ENCODE measurements around the gene GLI1.
"Not testable (repeated sequence)": the region's sequence is repeated elsewhere in the genome, so short reads cannot be mapped to it uniquely, and the experiment has no call there.

GLI1 gene

DNA sequence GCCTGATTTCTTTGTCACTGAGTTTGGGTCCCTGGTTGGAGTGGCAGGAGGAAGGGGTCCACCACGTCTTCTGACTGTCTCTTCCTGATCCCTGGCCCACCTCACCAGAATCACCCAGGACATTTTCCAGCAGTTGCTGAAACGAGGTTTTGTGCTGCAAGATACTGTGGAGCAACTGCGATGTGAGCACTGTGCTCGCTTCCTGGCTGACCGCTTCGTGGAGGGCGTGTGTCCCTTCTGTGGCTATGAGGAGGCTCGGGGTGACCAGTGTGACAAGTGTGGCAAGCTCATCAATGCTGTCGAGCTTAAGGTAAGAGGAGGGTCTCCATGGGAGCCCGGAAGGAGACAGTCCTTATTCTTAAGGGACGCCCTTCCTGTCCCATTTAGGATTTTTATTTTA lies 40.6 kb downstream of the GLI1 start:
- DNase-seq = no peak

DNA sequence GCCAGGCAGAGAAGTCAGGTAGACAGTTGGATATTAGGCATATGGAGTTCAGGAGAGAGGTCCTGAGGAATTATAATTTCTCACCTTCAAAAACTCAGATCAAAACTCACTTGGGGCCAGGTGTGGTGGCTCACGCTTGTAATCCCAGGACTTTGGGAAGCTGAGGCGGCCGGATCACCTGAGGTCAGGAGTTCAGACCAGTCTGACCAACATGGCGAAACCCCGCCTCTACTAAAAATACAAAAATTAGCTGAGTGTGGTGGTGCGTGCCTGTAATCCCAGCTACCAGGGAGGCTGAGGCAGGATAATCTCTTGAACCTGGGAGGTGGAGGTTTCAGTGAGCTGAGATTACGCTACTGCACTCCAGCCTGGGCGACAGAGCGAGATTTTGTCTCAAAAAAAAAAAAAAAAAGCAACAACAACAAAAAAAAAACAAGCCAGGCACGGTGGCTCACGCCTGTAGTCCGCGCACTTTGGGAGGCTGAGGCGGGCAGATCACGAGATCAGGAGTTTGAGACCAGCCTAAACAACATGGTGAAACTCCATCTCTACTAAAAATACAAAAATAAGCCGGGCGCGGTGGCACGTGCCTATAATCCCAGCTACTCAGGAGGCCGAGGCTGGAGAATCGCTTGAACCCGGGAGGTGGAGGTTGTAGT lies 42.9 kb downstream of the GLI1 start:
- not testable (repeated sequence) for DNase-seq

DNA sequence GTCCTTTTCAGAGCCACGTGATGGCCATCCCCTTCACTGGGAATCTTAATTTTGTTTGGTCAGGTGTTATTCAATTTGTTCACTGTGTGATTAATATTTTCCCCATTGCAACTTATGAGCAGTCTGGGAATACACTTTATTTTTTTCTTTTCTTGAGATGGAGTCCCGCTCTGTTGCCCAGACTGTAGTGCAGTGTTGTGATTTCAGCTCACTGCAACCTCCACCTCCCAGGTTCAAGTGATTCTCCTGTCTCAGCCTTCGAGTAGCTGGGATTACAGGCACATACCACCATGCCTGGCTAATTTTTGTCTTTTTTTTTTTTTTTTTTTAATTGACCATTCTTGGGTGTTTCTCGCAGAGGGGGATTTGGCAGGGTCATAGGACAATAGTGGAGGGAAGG lies 47.0 kb downstream of the GLI1 start:
- DNase-seq = not testable (repeated sequence)

DNA sequence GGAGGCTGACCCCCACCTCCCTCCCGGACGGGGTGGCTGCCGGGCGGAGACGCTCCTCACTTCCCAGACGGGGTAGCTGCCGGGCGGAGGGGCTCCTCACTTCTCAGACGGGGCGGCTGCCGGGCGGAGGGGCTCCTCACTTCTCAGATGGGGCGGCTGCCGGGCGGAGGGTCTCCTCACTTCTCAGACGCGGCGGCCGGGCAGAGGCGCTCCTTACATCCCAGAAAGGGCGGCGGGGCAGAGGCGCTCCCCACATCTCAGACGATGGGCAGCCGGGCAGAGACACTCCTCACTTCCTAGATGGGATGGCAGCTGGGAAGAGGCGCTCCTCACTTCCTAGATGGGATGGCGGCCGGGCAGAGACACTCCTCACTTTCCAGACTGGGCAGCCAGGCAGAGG lies 48.2 kb downstream of the GLI1 start:
- DNase-seq = not testable (repeated sequence)

DNA sequence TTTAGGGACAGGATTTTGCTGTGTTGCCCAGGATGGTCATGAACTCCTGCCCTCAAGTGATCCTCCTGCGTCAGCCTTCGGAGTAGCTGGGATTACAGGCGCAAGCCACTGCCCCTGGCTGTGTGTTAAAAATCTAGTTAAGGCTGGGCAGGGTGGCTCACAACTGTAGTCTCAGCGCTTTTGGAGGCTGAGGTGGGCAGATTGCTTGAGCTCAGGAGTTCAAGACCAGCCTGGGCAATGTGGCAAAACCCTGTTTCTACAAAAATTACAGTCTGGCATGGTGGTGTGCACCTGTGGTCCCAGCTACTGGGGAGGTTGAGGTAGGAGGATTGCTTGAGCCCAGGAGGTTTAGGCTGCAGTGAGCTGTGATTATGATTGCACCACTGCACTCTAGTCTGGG lies 51.6 kb downstream of the GLI1 start:
- DNase-seq = no peak

DNA sequence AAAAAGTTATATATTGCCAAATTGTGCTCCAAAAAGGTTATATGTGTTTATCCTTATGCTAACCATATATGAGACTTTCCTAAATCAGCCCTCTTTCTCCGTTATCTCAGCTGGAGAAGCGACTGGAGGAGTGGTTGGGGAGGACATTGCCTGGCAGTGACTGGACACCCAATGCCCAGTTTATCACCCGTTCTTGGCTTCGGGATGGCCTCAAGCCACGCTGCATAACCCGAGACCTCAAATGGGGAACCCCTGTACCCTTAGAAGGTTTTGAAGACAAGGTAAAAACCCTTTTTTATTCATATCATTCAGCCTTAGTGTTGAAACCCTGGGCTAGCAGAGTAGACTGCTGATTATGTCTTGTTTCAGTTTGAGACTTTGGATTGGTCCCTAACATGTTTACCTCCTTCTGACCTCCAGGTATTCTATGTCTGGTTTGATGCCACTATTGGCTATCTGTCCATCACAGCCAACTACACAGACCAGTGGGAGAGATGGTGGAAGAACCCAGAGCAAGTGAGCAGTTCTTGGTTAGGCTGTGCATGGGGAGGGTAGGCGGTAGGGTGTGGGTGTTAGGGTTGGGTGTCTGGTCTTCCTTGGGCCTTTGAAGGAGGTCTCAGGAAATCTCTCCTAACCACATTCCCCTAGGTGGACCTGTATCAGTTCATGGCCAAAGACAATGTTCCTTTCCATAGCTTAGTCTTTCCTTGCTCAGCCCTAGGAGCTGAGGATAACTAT lies 52.2 kb downstream of the GLI1 start:
- no peak for DNase-seq

DNA sequence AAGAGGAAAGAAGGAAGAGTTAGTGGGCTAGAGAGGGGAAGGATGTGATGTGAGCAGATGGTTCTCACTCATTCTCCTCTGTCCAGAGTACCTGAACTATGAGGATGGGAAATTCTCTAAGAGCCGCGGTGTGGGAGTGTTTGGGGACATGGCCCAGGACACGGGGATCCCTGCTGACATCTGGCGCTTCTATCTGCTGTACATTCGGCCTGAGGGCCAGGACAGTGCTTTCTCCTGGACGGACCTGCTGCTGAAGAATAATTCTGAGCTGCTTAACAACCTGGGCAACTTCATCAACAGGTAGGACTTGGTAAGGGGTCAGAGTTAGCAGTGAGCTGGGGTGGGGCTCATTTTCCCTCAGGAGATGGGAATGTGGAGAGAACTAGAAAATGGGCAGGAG lies 53.1 kb downstream of the GLI1 start:
- DNase-seq = no peak

DNA sequence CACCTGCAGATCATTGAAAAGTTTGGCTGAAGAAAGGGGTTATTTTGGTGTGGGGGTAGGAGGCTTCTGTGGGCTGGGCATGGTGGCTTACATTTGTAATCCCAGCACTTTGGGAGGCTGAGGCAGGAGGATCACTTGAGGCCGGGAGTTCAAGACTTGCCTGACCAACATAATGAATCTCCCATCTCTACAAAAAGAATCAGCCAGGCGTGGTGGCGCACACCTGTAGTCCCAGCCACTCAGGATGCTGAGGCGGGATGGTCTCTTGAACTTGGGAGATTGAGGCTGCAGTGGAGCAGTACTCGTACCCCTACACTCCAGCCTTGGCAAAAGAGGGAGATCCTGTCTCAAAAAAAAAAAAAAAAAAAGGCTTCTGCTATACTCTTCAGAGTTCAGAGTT lies 53.7 kb downstream of the GLI1 start:
- DNase-seq = no peak

DNA sequence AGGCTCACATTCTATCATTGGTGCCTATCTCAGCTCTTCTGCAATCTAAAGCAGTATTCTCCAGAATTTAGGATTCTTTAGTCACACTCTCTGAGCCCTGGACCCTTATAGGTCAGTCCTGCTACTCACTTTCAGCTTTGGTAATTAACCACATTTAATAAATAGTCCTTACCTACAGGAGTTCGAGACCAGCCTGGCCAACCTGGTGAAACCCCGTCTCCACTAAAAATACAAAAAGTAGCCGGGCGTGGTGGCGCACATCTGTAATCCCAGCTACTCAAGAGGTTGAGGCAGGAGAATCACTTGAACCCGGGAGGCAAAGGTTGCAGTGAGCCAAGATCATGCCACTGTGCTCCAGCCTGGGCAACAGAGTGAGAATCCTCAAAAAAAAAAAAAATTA lies 54.1 kb downstream of the GLI1 start:
- not testable (repeated sequence) for DNase-seq

DNA sequence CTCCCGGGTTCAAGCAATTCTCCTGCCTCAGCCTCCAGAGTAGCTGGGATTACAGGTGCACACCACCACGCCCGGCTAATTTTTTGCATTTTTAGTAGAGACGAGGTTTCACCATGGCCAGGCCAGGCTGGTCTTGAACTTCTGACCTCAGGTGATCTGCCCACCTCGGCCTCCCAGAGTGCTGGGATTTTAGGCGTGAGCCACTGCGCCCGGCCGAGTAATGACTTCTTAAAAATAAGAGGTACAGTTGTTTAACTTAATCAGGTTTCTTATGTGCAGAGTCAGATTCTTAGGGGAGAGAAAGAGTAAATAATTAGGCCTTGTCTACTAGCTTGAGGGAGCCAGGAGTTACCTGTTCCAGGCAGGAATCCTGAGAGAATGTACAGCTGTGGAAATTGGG lies 54.7 kb downstream of the GLI1 start:
- DNase-seq = not testable (repeated sequence)

DNA sequence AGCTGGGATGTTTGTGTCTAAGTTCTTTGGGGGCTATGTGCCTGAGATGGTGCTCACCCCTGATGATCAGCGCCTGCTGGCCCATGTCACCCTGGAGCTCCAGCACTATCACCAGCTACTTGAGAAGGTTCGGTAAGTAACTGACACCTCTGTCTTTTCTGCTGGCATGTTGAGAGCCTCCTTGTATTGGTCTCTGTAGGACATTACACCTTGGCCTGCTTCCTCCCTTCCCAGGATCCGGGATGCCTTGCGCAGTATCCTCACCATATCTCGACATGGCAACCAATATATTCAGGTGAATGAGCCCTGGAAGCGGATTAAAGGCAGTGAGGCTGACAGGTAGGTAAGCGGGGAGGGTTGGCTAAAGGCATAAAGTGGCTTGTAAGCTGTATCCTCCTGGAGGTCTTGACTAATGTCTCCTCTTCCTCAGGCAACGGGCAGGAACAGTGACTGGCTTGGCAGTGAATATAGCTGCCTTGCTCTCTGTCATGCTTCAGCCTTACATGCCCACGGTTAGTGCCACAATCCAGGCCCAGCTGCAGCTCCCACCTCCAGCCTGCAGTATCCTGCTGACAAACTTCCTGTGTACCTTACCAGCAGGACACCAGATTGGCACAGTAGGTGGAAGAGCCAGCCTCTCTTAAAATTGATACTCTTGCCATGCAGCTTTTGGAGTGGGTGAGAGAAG lies 55.3 kb downstream of the GLI1 start:
- DNase-seq = no peak

DNA sequence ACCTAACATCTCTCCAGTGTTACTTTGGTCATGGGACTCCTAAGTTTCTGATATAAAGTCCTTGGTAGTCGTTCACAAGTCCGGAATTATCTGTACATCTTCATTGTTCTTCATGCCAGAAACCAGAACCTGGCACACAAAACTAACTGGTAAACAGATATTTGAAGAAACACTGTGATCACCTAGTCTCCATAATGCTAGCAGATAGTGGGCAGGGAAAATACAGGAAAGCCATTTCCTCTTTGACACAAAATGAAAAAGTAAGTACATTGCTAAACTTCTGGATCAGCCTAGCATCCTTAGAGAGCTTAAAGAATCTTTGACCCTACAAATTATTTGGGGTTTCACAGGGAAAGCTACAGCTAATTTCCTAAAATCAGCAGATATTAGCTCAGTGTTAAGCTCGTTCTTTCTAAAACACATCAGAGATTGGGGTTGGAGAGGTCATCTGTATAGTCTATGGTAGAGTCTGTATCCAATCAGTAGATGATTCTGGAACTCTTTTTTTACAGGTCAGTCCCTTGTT lies 55.9 kb downstream of the GLI1 start:
- DNase-seq = no peak

DNA sequence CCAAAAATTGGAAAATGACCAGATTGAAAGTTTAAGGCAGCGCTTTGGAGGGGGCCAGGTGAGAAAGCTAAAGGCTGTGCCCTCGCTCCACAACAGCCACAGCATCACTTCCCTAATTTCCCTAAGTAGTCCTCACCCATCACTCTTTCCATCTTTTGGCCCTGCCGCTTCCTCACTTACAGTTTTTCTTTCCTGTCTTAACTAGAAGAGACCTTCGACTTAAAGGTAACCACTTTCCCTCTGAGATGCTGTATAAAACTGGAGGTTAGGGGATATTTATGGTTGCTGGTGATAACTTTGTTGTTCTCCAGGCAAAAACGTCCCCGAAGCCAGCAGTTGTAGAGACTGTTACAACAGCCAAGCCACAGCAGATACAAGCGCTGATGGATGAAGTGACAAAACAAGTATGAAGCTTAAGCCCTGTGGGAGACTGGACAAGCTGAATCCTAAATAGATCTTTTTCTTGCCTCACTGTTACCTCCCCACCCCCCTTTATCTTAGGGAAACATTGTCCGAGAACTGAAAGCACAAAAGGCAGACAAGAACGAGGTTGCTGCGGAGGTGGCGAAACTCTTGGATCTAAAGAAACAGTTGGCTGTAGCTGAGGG lies 56.5 kb downstream of the GLI1 start:
- DNase-seq = no peak

DNA sequence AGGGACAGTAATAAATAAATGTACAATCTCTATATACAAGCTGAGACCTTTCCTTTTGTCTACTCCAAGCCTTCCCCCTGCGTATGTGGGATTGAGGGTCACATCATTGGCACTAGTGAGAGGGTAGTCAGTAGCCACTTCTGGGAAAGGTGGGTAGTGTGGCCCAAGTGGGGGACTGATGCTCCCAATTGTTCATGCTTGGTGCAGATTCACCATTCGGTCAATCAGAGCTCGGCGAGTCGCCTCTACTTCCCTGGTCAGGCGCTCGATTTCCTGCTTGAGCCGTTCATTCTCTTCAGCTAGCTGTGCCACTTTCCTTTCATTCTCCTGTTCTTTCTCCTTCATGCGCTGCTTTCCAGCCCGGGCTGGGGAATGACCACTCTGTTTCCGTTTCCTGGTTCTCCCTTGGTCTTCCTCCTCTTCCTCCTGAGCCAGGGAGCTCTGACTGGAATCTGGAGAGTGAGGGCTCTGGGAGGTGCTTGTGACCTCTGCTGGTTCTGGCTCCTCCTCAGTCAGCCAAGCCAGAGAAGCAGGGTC lies 57.1 kb downstream of the GLI1 start:
- no peak for DNase-seq

DNA sequence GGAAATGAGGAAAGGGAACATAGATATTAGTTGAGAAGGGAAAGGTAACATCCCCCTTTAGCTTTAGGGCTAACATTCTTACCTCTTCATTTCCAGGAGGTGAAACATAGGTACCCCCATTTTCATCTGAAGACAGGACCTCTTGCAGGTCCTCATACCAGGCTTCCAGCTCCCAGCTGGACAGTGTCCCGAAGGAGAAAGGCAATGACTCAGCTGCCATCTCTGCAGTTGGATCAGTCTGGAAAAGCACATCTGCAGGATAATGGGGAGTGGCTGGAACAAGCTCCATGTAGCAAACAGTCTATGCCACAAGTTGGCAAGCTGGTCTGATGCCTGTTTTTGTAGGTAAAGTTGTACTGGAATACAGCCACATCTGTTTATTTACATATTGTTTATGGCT lies 57.6 kb downstream of the GLI1 start:
- DNase-seq = no peak

DNA sequence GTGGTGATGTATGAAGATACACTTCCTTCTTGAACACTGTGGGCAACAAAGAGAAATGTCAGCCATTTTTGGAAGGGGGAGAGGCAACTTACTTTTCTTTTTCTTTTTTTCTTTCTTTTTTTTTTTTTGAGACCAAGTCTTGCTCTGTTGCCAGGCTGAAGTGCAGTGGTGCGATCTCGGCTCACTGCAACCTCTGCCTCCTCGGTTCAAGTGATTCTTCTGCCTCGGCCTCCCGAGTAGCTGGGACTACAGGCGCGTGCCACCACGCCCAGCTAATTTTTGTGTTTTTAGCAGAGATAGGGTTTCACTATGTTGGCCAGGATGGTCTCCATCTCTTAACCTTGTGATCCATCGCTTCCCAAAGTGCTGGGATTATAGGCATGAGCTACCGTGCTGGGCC lies 58.1 kb downstream of the GLI1 start:
- not testable (repeated sequence) for DNase-seq

DNA sequence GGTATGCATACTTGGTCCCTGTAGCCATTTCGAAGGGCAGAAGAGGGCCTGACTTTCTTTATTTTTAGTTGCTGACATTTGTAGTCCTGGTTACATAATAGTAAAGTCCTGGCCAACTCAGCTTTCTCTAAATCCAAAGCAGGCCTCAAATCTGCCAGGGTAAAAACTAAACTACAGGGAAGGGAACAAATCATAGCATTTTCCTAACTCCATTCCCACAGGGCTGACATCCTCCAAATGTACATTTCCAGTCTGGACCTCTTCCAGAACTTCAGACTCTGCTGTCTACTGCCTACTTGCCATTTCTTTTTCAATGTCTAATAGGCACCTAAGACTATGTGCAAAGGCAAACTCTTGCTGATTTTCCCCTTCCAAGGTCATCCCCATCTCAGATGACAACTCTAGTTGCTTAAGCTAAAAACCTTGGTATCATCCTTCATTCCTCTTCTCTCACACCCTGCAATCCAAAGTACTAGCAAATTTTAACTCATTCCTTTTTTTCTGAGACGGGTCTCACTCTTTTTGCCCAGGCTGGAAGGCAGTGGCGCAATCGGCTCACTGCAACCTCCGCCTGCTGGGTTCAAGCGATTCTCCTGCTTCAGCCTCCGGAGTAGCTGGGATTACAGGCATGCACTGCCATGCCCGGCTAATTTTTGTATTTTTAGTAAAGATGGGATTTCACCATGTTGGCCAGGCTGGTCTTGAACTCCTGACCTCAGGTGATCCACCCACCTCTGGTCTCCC lies 58.8 kb downstream of the GLI1 start:
- peak; percentile 14 for DNase-seq

DNA sequence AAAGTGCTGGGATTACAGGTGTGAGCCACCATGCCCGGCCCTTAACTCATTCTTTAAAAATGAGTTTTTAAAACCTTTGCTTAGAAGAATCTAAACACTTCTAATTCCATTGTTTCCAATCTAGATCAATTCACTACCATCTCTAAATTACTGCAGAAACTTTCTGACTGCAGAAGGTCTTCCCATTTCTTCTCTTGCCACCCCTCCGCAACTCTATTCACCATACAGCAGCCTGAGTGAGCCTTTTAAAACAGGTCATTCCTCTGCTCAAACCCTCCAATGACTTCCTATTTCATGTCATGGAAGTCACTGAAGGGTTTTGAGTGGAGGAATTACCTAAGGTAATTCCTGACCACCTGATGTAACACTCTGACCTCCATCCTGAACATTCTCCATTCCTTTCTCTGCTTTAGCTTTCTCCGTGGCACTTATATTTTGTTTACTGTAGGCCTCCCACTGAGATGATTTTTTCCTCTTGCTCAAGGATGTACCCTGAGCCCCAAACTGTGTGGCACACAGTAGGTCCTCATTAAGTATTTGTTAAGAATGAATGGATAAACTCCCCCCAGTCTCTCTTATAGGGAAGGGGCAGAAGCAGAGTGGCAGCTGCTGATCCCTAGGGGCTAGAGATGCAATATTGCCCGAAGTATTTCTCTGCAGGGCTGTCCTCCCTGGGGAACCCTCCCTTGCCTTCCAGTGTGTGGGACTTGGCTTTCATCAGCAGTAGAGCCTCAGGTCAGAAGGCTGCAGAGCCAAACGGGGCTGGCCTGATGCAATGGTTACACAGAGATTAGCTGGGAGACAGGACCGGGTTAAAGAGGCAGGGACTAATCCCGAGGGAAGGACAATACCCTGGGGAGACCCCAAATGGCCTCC lies 59.6 kb downstream of the GLI1 start:
- no peak for DNase-seq

DNA sequence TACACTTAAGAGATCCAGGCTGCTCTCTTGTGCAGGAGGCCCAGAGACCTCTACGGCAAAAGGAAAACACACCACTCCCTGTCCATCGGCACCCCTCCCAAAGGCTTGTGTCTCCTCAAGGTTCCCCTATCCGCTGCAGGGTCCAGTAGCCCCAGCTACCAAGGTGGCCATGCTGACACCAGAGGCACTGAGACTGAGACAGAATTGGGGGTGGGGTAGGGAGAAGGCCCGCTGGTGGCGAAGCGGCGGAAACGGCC lies 60.1 kb downstream of the GLI1 start:
- DNase-seq = no peak

DNA sequence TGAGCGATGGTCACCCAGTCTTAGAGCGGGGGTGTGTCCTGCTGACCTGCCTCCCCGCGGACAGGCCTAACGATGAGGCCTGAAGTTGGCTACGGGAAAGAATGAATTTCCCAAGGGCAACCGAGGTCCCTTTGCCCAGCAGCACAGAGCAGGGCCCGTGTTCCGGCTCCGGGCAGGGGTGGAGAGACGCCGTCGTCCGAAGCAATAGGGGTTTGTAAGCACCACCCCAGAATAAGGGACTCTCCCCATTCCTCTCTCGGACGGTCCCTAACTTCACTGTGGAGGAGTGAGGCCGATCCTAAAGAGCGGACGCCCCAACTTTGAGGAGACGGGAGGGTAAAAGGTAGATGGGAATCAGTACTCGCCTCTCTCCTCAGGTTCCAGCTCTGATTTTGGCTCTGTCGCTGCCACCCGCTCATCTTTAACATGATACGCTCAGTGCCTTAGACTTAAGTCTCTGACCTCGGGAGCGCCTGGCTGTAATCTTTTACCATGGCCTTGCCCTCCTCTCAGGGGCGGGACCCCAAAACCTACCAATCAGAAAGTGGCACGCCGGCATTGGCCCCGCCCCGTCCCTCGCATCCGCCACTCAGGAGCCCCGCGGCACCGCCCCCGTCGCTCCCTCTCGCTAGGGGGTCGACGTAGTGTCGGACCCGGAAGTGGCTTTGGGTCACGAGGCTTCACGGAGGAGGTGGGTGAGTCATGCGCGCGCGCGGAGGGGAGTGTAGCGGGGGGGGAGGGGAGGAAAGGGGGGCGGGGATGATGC lies 60.7 kb downstream of the GLI1 start, which contains the start of gene DDIT3:
DDIT3 (minus strand) TSS at position 462 of the 766 bp plus-strand sequence. CDS start 3,108 bp downstream, outside the sequence.
- peak; percentile 99 for DNase-seq

DNA sequence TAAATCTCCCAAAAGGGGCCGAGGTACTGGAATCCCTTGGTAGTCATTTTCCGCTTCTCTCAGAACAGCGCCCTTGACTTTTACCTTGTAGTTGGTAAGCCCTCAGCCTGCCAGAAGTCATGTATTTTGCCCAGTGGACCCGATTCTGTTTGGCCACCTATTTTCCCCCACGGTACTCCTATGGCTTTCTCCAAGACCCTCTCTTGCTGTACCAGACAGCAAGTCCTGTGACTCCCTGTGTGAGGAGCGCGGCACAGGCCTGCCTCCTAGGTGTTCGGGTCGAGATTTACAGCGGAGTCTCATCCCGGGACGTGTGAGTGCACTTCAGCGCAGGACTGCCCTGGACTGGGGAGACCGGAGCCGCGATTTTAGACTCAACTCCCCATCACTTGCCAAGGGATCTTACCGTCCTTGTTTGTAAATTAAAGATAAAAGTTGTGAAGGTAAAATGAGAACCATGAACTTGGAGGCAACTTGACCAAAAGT lies 62.0 kb downstream of the GLI1 start:
- peak; percentile 66 for DNase-seq

All from midbrain (tissue), 1 donor.